GM12892 (cell line): Measurements from ENCODE around the gene PARP15.
"Not testable (repeated sequence)": the region's sequence is repeated elsewhere in the genome, so short reads cannot be mapped to it uniquely, and the experiment has no call there.

Experiments
- DNase-seq: peaks from one replicate; pipeline ENCODE4 v3.0.0; 2011; ENCODE audit not compliant: insufficient read length
- FAIRE-seq: peaks from 2 replicates; lab custom pipeline; 2011; peaks lifted over from hg19 to GRCh38; lab: Jason Lieb, UNC
- POLR2A ChIP-seq: IDR thresholded peaks from 2 replicates; pipeline ENCODE4 v1.6.1; 2011; ENCODE audit warnings: low read depth, low read length, control low read depth
- POLR2AphosphoS5 ChIP-seq: IDR thresholded peaks from 2 replicates; pipeline ENCODE4 v1.6.1; 2011; ENCODE audit warnings: low read depth, low read length, control low read depth
- TAF1 ChIP-seq: IDR thresholded peaks from 2 replicates; pipeline ENCODE4 v1.6.1; 2011; ENCODE audit warnings: low read depth, mild to moderate bottlenecking, control low read depth, low read length, borderline replicate concordance

The PARP15 gene

DNA sequence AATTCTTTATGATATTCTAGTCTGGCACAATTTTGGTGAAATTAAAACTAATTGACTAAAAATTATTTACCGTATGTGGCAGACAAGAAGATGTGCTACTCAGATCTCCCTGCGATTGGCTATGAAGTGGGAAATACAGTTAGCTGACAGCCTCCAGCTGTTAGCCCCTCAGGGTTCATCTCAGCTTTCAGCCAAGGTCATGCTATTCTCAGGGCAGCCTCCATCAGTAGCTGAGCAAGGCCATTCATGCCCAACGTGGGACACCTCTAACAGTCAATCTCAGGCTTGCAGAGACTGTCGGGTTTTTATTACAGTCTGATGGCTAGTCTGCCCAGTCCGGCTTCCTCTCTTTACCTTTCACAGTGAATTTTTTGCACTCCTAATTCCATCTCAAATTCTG is 20.1 kb upstream of the PARP15 start:
- TF ChIP-seq TAF1 (no peak), POLR2AphosphoS5 (no peak), POLR2A (no peak)
- FAIRE-seq = no peak
- no peak for DNase-seq

DNA sequence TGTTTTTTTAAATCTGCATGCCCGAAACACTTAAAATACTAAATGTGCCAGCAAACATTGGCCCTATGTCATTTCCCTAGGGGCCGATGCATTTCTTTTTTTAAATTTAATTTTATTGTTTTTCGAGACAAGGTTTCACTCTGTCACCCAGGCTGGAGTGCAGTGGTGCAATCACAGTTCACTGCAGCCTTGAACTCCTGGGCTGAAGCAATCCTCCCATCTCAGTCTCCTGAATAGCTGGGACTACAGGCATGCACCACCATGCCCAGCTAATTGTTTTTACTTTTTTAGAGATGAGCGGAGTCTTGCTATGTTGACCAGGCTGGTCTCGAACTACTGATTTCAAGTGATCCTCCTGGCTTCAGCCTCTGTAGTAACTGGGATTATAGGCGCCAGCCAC is 18.8 kb upstream of the PARP15 start:
- no peak for FAIRE-seq
- TF ChIP-seq TAF1 (no peak), POLR2AphosphoS5 (no peak), POLR2A (no peak)
- DNase-seq = no peak

DNA sequence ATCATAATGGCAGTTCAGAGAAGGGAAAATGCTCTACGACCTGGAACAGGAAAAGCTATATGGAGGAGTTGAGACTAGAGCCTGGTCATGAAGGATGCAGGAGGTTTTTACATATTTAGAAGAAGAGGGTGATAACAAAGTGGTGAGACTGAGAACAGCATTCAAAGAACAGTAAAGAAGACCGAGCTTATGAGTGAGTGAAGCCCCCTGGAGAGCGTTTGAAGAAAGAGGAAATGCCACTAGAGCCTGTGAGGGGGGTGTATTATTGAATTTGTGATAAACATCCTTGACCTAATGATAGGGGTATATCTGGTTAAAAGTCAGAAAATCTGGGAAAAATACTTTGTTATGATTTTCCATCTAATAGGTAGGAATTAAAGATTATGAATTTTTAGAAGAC is 17.5 kb upstream of the PARP15 start:
- FAIRE-seq (no peak), DNase-seq (no peak)
- TF ChIP-seq POLR2A = no peak
- no peak for TF ChIP-seq TAF1
- no peak for TF ChIP-seq POLR2AphosphoS5

DNA sequence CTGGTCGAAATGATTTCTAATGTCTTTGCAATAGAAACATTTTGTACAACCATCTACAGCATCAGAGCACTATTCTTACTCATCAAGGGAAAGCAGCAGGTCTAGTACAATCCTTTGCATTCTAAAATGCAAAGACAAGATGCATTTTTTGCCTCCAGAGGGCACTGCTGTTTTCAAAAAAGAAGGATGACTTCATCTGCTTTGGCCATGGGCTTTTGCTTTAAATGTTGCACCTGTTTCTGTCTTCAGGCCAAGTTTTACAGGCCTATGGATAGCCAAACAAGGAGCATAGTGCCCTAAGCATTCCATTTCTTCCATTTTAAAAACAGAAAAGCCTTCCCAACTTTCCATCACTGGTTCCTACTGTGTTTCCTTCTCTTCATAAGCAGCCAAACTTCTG is 16.8 kb upstream of the PARP15 start:
- peak; percentile 28 for DNase-seq
- no peak for TF ChIP-seq TAF1
- FAIRE-seq = peak; percentile 88

DNA sequence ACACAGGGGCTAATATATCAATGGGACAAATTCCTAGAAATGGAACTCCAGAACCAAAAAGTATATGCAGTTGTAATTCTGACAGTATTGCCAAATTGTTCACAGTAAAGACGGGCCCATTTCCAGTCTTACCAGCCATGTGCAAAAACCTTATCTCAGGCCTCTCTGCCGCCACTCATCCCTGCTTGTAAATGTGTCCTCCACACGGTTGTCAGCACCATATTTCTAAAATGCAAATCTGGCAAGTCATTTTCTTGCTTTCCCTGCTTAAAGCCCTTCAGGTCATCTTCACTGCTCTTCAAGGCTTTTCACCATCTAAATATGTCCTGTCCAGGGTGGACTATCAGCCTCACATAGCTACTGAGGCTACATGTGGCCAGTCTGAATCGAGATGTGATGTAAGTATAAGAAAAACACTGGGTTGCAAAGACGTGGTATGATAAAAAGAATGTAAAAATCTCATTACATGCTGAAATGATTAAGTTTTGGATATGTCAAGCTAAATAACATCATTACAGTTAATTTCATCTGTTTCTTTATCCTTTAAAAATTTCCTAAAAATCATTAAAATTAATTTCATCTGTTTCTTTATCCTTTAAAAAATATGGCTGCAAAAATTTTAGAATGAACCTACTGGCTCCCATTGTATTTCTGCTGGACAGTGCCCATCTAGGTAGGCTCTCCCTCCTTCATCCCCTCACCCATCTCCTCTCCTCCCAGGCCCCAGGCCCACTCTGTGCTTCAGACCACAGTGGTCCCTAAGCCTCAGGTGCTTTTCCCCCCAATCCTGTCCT is 14.3 kb upstream of the PARP15 start:
- no peak for TF ChIP-seq POLR2AphosphoS5
- TF ChIP-seq TAF1 = no peak
- TF ChIP-seq POLR2A = no peak
- no peak for FAIRE-seq
- no peak for DNase-seq

DNA sequence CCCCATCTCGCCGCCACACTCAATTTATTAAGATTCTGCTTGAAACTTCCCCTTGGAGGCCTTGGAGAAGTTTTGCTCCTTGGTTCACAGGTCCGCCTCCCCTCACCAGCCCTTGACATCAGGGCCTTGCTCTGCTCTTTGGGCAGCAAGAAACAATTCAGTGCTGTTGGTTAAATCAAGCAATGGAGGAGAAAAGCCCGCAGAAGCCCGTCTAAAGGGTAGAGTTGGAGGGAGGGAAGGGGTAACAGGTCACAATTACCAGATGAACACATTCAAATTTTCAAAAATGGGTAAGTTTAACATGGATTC is 13.8 kb upstream of the PARP15 start:
- FAIRE-seq (peak; percentile 64), DNase-seq (no peak)
- no peak for TF ChIP-seq POLR2A
- no peak for TF ChIP-seq TAF1
- no peak for TF ChIP-seq POLR2AphosphoS5

DNA sequence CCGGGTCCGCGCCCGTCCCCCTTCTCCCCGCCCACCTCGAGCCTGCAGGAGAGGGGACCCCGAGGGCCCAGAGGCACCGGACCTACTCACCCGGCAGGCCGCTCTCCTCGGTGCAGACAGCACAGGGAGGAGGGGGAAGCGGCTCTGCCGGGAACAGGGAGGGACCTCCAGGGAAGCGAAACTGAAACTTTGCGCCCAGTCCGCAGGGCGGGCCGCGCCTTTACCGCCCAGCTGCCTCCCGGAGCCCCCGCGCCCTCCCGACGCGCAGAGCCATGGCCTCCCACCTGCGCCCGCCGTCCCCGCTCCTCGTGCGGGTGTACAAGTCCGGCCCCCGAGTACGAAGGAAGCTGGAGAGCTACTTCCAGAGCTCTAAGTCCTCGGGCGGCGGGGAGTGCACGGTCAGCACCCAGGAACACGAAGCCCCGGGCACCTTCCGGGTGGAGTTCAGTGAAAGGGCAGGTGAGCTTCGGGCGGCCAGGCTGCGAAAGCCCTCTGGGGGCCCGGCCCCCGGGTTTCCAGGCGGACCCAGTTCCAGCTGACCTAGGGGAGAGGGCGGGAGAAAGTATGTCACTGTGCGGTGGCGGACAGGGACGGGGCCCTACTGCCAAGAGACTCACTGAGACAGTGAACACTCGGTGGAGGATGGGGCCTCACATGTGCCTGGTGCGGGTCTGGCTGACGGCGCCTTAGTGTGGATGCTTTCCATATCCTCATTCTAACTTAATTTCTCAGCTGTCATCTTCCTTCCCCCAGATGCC is 13.1 kb upstream of the PARP15 start, which contains the start of the genes DTX3L and PARP9:
DTX3L (plus strand) TSS at position 184 of the 758 bp plus-strand sequence; CDS start at position 273, 89 bp downstream.
PARP9 (minus strand) TSS at position 146 of the 758 bp plus-strand sequence. CDS start 4,680 bp downstream, outside the sequence.
- FAIRE-seq (peak; percentile 87), DNase-seq (peak; percentile 72)
- TF ChIP-seq POLR2A (0 out of 2 replicates have a peak, but pooled peaks have one; percentile 54), POLR2AphosphoS5 (peak; percentile 62; the same call in 1 of the 2 replicates), TAF1 (peak; percentile 28; the same call in 1 of the 2 replicates)

DNA sequence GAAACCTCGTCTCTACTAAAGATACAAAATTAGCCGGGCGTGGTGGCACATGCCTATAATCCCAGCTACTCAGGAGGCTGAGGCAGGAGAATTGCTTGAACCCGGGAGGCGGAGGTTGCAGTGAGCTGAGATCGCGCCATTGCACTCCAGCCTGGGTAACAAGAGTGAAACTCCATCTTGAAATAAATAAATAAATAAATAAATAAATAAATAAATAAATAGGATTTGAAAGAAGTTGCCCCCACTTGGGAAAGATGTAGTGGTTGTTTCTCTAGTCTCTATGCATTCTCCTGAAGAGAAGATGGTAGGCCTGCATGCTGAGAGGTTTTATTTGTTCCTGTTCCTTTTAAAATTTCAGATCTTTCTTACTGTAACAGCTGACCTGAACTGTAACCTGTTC is 9.3 kb upstream of the PARP15 start:
- not testable (repeated sequence) for FAIRE-seq

DNA sequence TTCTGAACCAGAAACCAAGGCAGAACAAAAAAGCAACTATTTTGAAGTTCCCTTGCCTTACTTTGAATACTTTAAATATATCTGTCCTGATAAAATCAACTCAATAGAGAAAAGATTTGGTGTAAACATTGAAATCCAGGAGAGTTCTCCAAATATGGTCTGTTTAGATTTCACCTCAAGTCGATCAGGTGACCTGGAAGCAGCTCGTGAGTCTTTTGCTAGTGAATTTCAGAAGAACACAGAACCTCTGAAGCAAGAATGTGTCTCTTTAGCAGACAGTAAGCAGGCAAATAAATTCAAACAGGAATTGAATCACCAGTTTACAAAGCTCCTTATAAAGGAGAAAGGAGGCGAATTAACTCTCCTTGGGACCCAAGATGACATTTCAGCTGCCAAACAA is 8.7 kb upstream of the PARP15 start:
- FAIRE-seq = no peak
- TF ChIP-seq TAF1 (no peak), POLR2A (no peak), POLR2AphosphoS5 (no peak)

More for the DNA sequence above, 9.3 kb upstream of the PARP15 start:
- not testable (repeated sequence) for DNase-seq

DNA sequence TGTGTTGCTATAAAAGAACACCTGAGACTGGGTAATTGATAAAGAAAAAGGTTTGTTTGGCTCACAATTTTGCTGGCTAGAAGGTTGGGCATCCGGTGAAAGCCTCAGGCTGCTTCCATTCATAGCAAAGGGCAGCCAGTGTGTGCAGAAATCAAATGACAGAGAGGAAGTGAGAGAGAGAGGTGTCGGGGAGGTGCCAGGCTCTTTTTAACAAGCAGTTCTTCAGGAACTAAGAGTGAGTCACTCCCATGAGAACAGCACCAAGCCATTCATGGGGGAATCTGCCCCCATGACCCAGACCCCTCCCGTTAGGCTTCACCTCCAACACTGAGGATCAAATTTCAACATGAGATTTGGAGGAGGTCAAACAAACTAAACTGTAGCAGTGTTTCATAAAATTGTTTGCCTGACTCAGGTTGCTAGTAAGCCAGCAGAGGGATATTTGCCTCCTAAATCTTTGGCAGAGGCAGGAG is 4.5 kb upstream of the PARP15 start:
- DNase-seq (no peak), FAIRE-seq (peak; percentile 96)
- TF ChIP-seq POLR2A = no peak
- no peak for TF ChIP-seq POLR2AphosphoS5
- TF ChIP-seq TAF1 = no peak

More for the DNA sequence above, 8.7 kb upstream of the PARP15 start:
- no peak for DNase-seq

DNA sequence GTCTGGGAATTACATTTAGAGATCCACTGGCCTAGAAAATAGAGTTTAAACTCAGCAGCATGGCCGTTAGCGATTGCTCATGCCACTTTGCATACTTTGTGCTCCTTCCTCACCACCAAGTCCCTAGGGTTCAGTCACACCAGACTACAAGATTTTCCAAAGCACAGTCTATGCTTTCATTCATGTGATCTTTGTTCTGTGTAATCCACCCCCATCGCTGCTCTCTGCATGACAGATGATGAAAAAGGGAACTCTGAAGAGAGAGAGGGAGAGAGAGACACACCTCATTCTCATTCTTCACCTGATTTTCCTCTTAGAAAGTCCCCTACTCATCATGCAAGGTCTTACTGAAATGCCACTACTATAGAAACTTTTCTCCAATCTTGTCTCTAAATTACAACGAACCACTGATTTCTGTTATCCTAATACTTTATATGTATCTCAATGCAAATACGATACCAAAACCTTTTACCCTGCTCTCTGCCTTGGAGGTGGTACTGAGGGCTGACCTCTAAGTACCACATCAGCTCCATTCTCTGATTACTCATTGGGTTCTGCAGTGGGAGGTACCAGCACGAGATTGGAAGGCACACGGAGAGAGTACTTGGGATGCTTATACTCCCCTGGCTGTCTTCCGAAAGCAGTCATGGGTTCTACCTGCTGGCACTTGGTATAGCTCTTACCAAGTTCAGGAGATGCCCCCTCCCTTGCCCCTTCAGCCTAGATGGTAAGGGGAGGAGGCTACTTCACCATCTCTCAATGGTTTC is 1.1 kb upstream of the PARP15 start:
- FAIRE-seq = peak; percentile 100
- TF ChIP-seq TAF1 = no peak; the same call in 1 of the 2 replicates
- TF ChIP-seq POLR2A = peak; percentile 55; the same call in 1 of the 2 replicates

More for the DNA sequence above, 1.1 kb upstream of the PARP15 start:
- DNase-seq = peak; percentile 40
